Ectodermal cell (in vitro differentiated cells): Measurements from ENCODE around the gene CD22.
"Not testable (repeated sequence)": the region's sequence is repeated elsewhere in the genome, so short reads cannot be mapped to it uniquely, and the experiment has no call there.

Source experiments
- H3K27ac ChIP-seq: 2 replicates; pipeline ENCODE4 v1.7.0; 2013; ENCODE audit warnings: mild to moderate bottlenecking, low read depth, low read length; ENCODE audit not compliant: insufficient read depth, poor library complexity, severe bottlenecking
- H3K27me3 ChIP-seq: 2 replicates; pipeline ENCODE4 v1.7.0; 2013; ENCODE audit warnings: mild to moderate bottlenecking, low read length; ENCODE audit not compliant: insufficient read depth, control insufficient read depth, poor library complexity, severe bottlenecking
- H3K36me3 ChIP-seq: one replicate; pipeline ENCODE4 v1.7.0; 2013; ENCODE audit warnings: low read length; ENCODE audit not compliant: control insufficient read depth, insufficient read depth
- H3K4me1 ChIP-seq: one replicate; pipeline ENCODE4 v1.7.0; 2013; ENCODE audit warnings: low read length; ENCODE audit not compliant: control insufficient read depth, insufficient read depth
- H3K4me3 ChIP-seq: 2 replicates; pipeline ENCODE4 v1.7.0; 2013; ENCODE audit warnings: low read depth, low read length, control low read depth; ENCODE audit not compliant: insufficient read depth
- H3K9me3 ChIP-seq: 2 replicates; pipeline ENCODE4 v1.7.0; 2013; ENCODE audit warnings: mild to moderate bottlenecking, low read length, moderate library complexity; ENCODE audit not compliant: control insufficient read depth
- WGBS, 2 experiments: methylation state at CpG; one replicate each; pipeline ENCODE4 v1.1.7; 2013; ENCODE audit warnings: missing lambda C conversion rate in 2 of 2; 5-methylcytosine and 5-hydroxymethylcytosine counted together

CD22 gene

DNA sequence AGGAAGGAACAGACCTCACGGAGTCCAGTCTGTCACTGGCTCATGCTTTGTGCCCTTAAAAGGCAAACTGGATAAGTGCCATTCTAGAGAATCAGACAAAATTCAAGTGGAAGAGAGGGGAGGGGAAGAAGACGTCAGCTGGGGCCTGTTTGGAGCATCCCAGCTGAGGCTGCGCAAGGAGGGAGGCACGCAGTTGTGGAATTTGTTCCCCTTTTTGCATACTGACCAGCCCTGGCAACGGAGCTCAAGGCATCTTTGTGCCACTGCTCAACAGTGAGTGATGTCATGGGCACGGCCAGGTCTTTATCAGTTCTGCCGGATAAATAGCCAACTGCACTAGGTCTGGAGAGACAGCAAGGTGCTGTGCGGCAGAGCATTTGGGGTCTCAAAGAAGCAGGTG, 41.7 kb downstream of the CD22 start, which contains the start of gene GPR42:
GPR42 (plus strand) TSS at position 347 of the 400 bp plus-strand sequence. CDS start 292 bp downstream, outside the sequence.
- Histone ChIP-seq H3K27me3 (no peaks in the 10 kb centered on the region), H3K36me3 (no peaks in the 10 kb centered on the region), H3K4me1 (no peaks in the 10 kb centered on the region), H3K4me3 (no peak within 1 kb of the TSS), H3K27ac (no peak within 1 kb of the TSS), H3K9me3 (no peaks in the 10 kb centered on the region)
- 93 to 94% methylated on average over 6 to 7 of the region's 8 CpGs for WGBS, 2 experiments

DNA sequence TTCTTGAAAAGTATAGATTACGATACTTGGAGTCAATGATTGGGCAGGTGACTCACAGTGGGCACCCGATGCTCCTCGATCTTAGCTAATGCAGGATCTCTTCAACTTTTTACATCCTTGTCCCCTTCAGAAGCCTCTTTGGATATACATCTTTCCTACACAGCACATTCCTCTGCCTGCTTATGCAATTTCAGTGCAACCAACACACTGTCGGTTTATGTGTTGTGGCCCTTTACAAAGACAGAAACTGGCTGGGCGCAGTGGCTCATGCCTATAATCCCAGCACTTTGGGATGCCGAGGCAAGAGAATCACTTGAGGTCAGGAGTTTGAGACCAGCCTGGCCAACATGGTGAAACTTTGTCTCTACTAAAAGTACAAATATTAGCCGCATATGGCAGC, 44.5 kb downstream of the CD22 start:
- Histone ChIP-seq H3K4me3 (no peak overlapping the region), H3K4me1 (no peaks in the 10 kb centered on the region), H3K27me3 (no peaks in the 10 kb centered on the region), H3K36me3 (no peaks in the 10 kb centered on the region), H3K9me3 (no peaks in the 10 kb centered on the region), H3K27ac (no peak overlapping the region)
- WGBS, 2 experiments: 86 to 88% methylated on average over 7 of the region's 7 CpGs

- H3K4me1 ChIP-seq, H3K4me3 ChIP-seq, H3K9me3 ChIP-seq, H3K36me3 ChIP-seq, H3K27me3 ChIP-seq, H3K27ac ChIP-seq: not testable (repeated sequence)
Observed at GRCh38 chr19:35374031-35374430, 45.0 kb downstream of the CD22 start.

DNA sequence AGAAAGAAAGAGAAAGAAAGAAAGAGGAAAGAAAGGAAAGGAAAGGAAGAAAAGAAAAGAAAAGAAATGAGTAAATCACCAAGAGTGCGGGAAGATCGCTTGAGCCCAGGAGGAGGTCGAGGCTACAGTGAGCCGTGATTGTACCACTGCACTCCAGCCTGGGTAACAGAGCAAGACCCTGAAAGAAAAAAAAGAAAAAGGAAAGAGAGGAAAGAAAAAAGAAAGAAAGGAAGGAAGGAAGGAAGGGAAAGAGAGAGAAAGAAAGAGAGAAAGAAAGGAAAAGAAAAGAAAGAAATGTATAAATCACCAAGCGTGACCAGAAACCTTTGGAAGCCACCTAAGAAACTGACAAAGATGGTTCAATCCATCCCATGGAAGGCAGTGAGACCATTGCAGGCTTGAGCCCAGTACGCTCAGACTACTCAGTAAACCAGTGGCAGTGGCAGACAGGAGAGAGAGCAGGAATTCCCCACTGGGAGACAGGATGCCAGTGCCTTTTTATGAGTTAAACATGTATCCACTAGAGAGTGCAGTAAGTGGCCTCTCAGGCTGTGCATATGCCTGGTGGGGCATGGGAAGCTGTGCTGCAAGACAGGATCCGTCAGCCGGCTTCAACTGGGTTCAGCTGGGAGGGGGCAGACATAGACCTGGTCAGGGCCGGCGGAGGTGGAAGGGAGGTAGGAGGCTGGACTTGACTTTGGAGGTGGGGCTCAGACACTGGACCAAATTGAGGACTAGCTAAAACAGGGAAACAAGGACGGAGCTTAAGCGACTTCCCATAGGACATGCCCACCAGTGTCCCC, 46.7 kb downstream of the CD22 start:
- 93 to 95% methylated on average over 12 of the region's 12 CpGs for WGBS, 2 experiments
- Histone ChIP-seq H3K4me3 (no peak overlapping the region), H3K9me3 (no peaks in the 10 kb centered on the region), H3K4me1 (no peaks in the 10 kb centered on the region), H3K27ac (no peak overlapping the region), H3K27me3 (no peaks in the 10 kb centered on the region), H3K36me3 (no peaks in the 10 kb centered on the region)

DNA sequence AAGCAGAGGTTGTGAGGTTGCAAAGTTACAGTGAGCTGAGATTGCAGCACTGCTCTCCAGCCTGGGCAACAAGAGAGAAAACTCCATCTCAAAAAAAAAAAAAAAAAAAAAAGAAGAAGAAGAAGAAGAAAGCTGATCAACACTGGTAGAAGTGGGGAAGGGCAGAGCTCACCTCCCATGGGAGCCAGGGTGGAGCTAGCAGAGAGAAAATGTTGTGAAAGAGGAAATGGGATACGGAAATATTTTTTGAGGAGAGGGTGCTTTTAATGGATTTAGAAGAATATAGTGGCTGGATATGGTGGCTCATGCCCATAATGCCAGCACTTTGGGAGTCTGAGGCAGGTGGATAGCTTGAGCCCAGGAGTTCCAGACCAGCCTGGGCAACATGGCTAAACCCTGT, 48.7 kb downstream of the CD22 start:
- Histone ChIP-seq H3K27ac (no peak overlapping the region), H3K9me3 (no peaks in the 10 kb centered on the region), H3K4me1 (no peaks in the 10 kb centered on the region), H3K4me3 (no peak overlapping the region), H3K27me3 (no peaks in the 10 kb centered on the region), H3K36me3 (no peaks in the 10 kb centered on the region)
- WGBS, 2 experiments: 83 to 95% methylated on average over 1 of the region's 1 CpG

DNA sequence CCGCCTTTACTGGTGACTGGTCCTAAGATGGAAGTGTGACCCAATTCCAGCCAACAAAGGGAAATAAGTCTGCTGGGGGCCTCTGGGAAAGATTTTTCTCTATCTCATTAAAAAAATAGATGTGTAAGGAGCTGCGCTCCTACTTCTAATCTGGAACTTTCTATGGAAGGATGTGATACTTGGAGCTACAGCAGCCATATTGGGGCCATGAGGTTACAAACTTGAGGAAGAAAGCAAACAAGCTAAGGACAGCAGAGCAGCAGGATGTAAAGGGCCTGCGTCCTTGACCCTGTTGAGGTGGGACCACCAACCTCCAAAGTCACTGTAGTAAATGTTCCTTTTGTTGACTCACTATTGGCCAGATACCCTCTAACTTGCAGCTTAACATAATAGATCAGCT, 49.4 kb downstream of the CD22 start:
- H3K36me3 ChIP-seq: no peaks in the 10 kb centered on the region
- no peak overlapping the region for H3K27ac ChIP-seq
- no peaks in the 10 kb centered on the region for H3K27me3 ChIP-seq
- WGBS, 2 experiments: 92 to 94% methylated on average over 3 of the region's 3 CpGs
- no peaks in the 10 kb centered on the region for H3K4me1 ChIP-seq
- no peaks in the 10 kb centered on the region for H3K9me3 ChIP-seq
- no peak overlapping the region for H3K4me3 ChIP-seq

- not testable (repeated sequence) for H3K4me3 ChIP-seq, H3K27me3 ChIP-seq, H3K27ac ChIP-seq, H3K9me3 ChIP-seq, H3K4me1 ChIP-seq, H3K36me3 ChIP-seq
- 92 to 93% methylated on average over 5 of the region's 5 CpGs for WGBS, 2 experiments
Observed at GRCh38 chr19:35379545-35379944, 50.6 kb downstream of the CD22 start.

DNA sequence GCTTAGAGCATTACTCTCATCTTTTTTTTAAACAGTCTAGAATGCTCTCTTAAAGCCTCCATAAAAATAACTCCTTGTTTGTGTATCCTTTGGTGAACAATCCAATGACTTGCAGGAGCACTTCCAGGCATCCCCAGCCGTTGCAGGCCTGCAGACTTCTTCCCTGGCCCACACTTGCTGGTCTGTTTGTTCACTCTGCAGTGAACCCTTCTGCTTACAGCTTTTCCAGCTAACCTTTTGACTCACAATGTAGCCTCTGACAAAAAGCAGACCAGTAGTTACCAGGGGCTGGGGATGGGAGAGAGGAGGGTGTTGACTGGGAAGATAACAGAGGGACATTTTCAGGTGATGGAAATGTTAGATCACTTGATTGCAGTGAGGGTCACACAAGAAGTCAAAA, 51.0 kb downstream of the CD22 start:
- H3K4me3 ChIP-seq: no peak overlapping the region
- H3K9me3 ChIP-seq: peaks cover 2% of the 10 kb centered on the region
- no peaks in the 10 kb centered on the region for H3K36me3 ChIP-seq
- H3K4me1 ChIP-seq: no peaks in the 10 kb centered on the region
- H3K27me3 ChIP-seq: no peaks in the 10 kb centered on the region
- 81 to 86% methylated on average over 1 of the region's 1 CpG for WGBS, 2 experiments
- H3K27ac ChIP-seq: no peak overlapping the region

DNA sequence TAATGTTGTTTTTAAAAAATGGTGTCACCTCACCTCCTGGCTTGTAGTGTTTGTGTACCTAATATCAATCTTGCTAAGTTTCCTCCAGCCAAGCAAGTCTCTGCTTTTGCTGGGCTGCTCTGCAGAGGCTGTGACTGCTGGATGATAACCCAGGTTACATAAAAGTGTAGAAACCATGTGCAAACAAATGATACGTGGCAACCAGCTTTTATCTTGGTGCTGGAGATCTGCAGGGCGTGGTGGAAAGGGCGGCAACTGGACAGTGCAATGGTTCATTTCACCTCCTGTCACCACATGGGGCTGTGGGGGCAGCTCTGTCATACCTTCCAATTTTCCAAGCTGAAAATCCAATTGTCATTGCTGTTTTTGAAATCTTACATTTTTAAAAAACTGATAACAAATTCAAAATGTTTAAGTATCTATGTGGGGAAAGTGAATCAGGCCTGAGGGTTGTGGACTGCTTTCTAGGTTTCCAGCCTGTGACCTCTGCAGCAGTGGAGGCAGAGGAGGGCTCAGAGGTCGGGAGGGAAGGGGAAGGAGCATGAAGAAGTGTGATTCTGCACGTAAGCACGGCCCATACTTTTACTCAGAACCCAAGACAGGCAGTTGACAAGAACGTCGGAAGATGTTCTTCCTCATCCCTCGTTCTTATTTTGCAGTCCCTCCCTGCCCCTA, 51.6 kb downstream of the CD22 start:
- Histone ChIP-seq H3K36me3 (no peaks in the 10 kb centered on the region), H3K9me3 (peaks cover 2% of the 10 kb centered on the region), H3K27me3 (no peaks in the 10 kb centered on the region), H3K4me1 (no peaks in the 10 kb centered on the region), H3K4me3 (no peak overlapping the region), H3K27ac (no peak overlapping the region)
- WGBS, 2 experiments: 84 to 85% methylated on average over 9 of the region's 9 CpGs

GRCh38 chr19:35381318-35381717, 52.3 kb downstream of the CD22 start:
- WGBS, 2 experiments: 78 to 87% methylated on average over 3 of the region's 3 CpGs

More at GRCh38 chr19:35381318-35381717, 52.3 kb downstream of the CD22 start:
- Histone ChIP-seq H3K27me3 (no peaks in the 10 kb centered on the region), H3K9me3 (peaks cover 2% of the 10 kb centered on the region), H3K4me1 (no peaks in the 10 kb centered on the region), H3K4me3 (no peak overlapping the region), H3K27ac (no peak overlapping the region), H3K36me3 (no peaks in the 10 kb centered on the region)
